OCI-LY1 (cell line): ENCODE results near the gene GALNT1.

Experiments used
- H2AFZ ChIP-seq: fragments of 200-600 bp; sonication (generic), shearing (Covaris generic); 2 replicates; pipeline ENCODE4 v1.6.0; 2014; ENCODE audit warnings: antibody characterized with exemption, mild to moderate bottlenecking, low read length
- H3F3A ChIP-seq: fragments of 200-600 bp; sonication (generic), shearing (Covaris generic); 2 replicates; pipeline ENCODE4 v1.6.0; 2014; ENCODE audit warnings: mild to moderate bottlenecking, antibody characterized with exemption, low read length, moderate library complexity; ENCODE audit not compliant: insufficient read depth
- H3K27ac ChIP-seq: fragments of 200-600 bp; sonication (generic); 2 replicates; pipeline ENCODE4 v1.5.1; 2014; ENCODE audit warnings: low read length, mixed run types, mild to moderate bottlenecking, low read depth; ENCODE audit not compliant: poor library complexity, severe bottlenecking
- H3K27me3 ChIP-seq: fragments of 200-600 bp; sonication (generic); 2 replicates; pipeline ENCODE4 v1.6.0; 2014; ENCODE audit warnings: antibody characterized with exemption, mild to moderate bottlenecking, low read length, moderate library complexity; ENCODE audit not compliant: insufficient read depth
- H3K36me3 ChIP-seq: fragments of 200-600 bp; sonication (generic); 2 replicates; pipeline ENCODE4 v1.6.1; 2014; ENCODE audit warnings: mild to moderate bottlenecking, antibody characterized with exemption, low read length, moderate library complexity, mixed read lengths; ENCODE audit not compliant: insufficient read depth
- H3K4me1 ChIP-seq: fragments of 200-600 bp; sonication (generic); 2 replicates; pipeline ENCODE4 v1.5.1; 2014; ENCODE audit warnings: mild to moderate bottlenecking, low read length, moderate library complexity; ENCODE audit not compliant: insufficient read depth, severe bottlenecking
- H3K4me2 ChIP-seq: fragments of 200-600 bp; sonication (generic), shearing (Covaris generic); 2 replicates; pipeline ENCODE4 v1.6.1; 2014; ENCODE audit warnings: low read length
- H3K4me3 ChIP-seq: fragments of 200-600 bp; sonication (generic); 2 replicates; pipeline ENCODE4 v1.5.1; 2014; ENCODE audit warnings: low read length, low read depth, mild to moderate bottlenecking, mixed read lengths; ENCODE audit not compliant: poor library complexity, severe bottlenecking
- H3K79me2 ChIP-seq: fragments of 200-600 bp; shearing (Covaris generic); 2 replicates; pipeline ENCODE4 v1.6.1; 2016; ENCODE audit warnings: mixed run types, low read length, mixed read lengths; ENCODE audit not compliant: insufficient read depth
- H3K9ac ChIP-seq: fragments of 200-600 bp; sonication (generic), shearing (Covaris generic); 2 replicates; pipeline ENCODE4 v1.6.1; 2014; ENCODE audit warnings: mild to moderate bottlenecking, low read length, mixed read lengths
- H3K9me2 ChIP-seq: fragments of 200-600 bp; sonication (generic), shearing (Covaris generic); 2 replicates; pipeline ENCODE4 v1.6.1; 2014; ENCODE audit warnings: low read depth, mild to moderate bottlenecking, low read length, mixed read lengths
- H3K9me3 ChIP-seq: fragments of 200-600 bp; shearing (Covaris generic); 2 replicates; pipeline ENCODE4 v1.6.1; 2014; ENCODE audit warnings: low read length, mixed read lengths
- H4K20me1 ChIP-seq: fragments of 200-600 bp; sonication (generic), shearing (Covaris generic); 2 replicates; pipeline ENCODE4 v1.6.0; 2016; ENCODE audit warnings: mild to moderate bottlenecking, low read length; ENCODE audit not compliant: insufficient read depth
- EZH2 ChIP-seq: fragments of 200-600 bp; sonication (generic), shearing (Covaris generic); IDR thresholded peaks from 2 replicates; pipeline ENCODE4 v1.8.0; 2017; ENCODE audit warnings: borderline replicate concordance, mixed run types, mild to moderate bottlenecking, antibody characterized with exemption, low read length, moderate library complexity, mixed read lengths
- TF ChIP-seq, protein P1 (sequence below): fragments of 200-600 bp; sonication (generic), shearing (Covaris generic); IDR thresholded peaks from 2 replicates; pipeline ENCODE4 v1.5.1; 2017; ENCODE audit warnings: mild to moderate bottlenecking, antibody characterized with exemption, low read length, moderate library complexity, mixed read lengths

GALNT1 gene

DNA sequence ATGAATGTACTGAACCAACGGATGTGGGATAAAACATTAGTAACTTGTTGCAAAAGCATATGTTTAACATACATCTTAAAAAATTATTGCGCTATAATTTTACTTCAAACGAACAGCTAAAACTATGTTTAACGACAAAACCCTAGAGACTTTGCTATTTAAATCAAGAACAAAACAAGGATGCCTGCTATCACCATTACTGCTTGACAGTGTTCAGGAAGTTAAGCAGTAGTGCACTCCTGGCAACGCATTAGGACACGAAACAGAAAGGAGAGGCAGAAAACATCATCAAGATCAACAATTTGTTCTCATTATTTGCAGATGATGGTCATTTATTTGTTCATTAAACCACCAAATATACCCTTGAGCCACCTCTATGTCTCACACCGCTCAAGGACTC, 151.9 kb downstream of the GALNT1 start:
- H3K9ac ChIP-seq: no peak overlapping the region
- no peaks in the 10 kb centered on the region for H3K27me3 ChIP-seq
- H3K4me2 ChIP-seq: no peak overlapping the region
- no peaks in the 10 kb centered on the region for H3K9me2 ChIP-seq
- H3K27ac ChIP-seq: no peak overlapping the region
- H3K4me1 ChIP-seq: no peaks in the 10 kb centered on the region
- H3K4me3 ChIP-seq: no peak overlapping the region
- no peaks in the 10 kb centered on the region for H3K36me3 ChIP-seq
- no peaks in the 10 kb centered on the region for H3K9me3 ChIP-seq
- no peaks in the 10 kb centered on the region for H3F3A ChIP-seq
- no peaks in the 10 kb centered on the region for H3K79me2 ChIP-seq
- TF ChIP-seq, protein P1, sequence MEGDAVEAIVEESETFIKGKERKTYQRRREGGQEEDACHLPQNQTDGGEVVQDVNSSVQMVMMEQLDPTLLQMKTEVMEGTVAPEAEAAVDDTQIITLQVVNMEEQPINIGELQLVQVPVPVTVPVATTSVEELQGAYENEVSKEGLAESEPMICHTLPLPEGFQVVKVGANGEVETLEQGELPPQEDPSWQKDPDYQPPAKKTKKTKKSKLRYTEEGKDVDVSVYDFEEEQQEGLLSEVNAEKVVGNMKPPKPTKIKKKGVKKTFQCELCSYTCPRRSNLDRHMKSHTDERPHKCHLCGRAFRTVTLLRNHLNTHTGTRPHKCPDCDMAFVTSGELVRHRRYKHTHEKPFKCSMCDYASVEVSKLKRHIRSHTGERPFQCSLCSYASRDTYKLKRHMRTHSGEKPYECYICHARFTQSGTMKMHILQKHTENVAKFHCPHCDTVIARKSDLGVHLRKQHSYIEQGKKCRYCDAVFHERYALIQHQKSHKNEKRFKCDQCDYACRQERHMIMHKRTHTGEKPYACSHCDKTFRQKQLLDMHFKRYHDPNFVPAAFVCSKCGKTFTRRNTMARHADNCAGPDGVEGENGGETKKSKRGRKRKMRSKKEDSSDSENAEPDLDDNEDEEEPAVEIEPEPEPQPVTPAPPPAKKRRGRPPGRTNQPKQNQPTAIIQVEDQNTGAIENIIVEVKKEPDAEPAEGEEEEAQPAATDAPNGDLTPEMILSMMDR: no peak
- no peak for TF ChIP-seq EZH2
- no peak overlapping the region for H2AFZ ChIP-seq
- H4K20me1 ChIP-seq: no peaks in the 10 kb centered on the region

DNA sequence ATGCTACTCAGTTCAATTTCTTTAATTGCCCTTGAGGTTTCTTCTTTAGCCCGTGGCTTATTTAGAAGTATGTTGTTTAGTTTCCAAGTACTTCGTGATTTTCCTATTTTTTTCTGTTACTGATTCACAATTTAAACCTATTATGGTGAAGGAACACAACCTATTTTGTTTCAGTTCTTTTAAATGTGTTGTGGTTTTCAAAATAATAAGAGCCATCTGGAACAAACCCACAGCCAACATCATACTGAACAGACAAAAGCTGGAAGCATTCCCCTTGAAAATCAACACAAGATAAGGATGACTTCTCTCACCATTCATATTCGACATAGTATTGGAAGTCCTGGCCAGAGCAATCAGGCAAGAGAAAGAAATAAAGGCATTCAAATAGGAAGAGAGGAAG, 155.2 kb downstream of the GALNT1 start:
- H3K4me1 ChIP-seq: no peaks in the 10 kb centered on the region
- no peaks in the 10 kb centered on the region for H4K20me1 ChIP-seq
- H3K9ac ChIP-seq: no peak overlapping the region
- H2AFZ ChIP-seq: no peak overlapping the region
- no peaks in the 10 kb centered on the region for H3F3A ChIP-seq
- H3K27ac ChIP-seq: no peak overlapping the region
- H3K36me3 ChIP-seq: no peaks in the 10 kb centered on the region
- H3K27me3 ChIP-seq: no peaks in the 10 kb centered on the region
- no peaks in the 10 kb centered on the region for H3K9me3 ChIP-seq
- no peaks in the 10 kb centered on the region for H3K79me2 ChIP-seq
- H3K4me2 ChIP-seq: no peak overlapping the region
- TF ChIP-seq, protein P1: no peak
- no peak for TF ChIP-seq EZH2
- H3K4me3 ChIP-seq: no peak overlapping the region
- H3K9me2 ChIP-seq: no peaks in the 10 kb centered on the region

DNA sequence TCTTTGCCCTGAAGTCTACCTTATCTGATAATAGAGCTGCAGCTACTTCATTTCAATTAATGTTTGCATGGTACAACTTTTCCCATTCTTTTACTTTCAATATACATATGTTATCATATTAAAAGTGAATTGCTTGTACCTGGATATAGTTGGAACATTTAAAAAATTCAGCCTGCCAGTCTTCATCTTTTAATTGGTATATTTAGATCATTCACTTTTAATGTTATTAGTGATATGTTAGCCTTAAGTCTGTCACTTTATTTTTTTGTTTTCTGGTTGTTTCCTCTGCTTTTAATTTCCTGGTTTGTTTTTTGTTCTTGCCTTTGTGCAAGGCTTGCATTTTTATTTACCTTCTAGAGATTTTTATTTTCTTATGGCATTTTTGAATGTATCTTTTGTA, 158.2 kb downstream of the GALNT1 start:
- no peak for TF ChIP-seq EZH2
- TF ChIP-seq, protein P1: no peak
- no peaks in the 10 kb centered on the region for H3K4me1 ChIP-seq
- no peak overlapping the region for H3K27ac ChIP-seq
- no peaks in the 10 kb centered on the region for H3K9me3 ChIP-seq
- no peaks in the 10 kb centered on the region for H3K36me3 ChIP-seq
- H4K20me1 ChIP-seq: no peaks in the 10 kb centered on the region
- no peaks in the 10 kb centered on the region for H3K9me2 ChIP-seq
- H3K4me2 ChIP-seq: no peak overlapping the region
- no peaks in the 10 kb centered on the region for H3K79me2 ChIP-seq
- H3F3A ChIP-seq: no peaks in the 10 kb centered on the region
- no peak overlapping the region for H3K9ac ChIP-seq
- H2AFZ ChIP-seq: no peak overlapping the region
- no peaks in the 10 kb centered on the region for H3K27me3 ChIP-seq
- no peak overlapping the region for H3K4me3 ChIP-seq
